RWPE2 (cell line): Measurements from ENCODE around the gene RAB19.

Source experiments
- ATAC-seq: fragments of 200-7000 bp; cut with Tn5 transposase; 3 replicates; pipeline ENCODE4 v1.9.1; 2021; ENCODE audit warnings: low read depth
- DNase-seq: peaks from one replicate; pipeline ENCODE4 v3.0.0-alpha.2; 2020; ENCODE audit warnings: low spot score
- H3K27ac ChIP-seq: fragments of 450-650 bp; 2 replicates; pipeline ENCODE4 v1.5.1; 2017; ENCODE audit warnings: mild to moderate bottlenecking; ENCODE audit not compliant: poor library complexity, severe bottlenecking
- H3K27me3 ChIP-seq: fragments of 250-450 bp; sonication (Bioruptor Pico); 2 replicates; pipeline ENCODE4 v1.5.1; 2021; ENCODE audit warnings: mild to moderate bottlenecking, moderate library complexity; ENCODE audit not compliant: insufficient read depth, poor library complexity, severe bottlenecking
- H3K36me3 ChIP-seq: fragments of 250-450 bp; sonication (Bioruptor Pico); 2 replicates; pipeline ENCODE4 v1.5.1; 2020; ENCODE audit warnings: low read depth, mild to moderate bottlenecking, moderate library complexity
- H3K4me1 ChIP-seq: fragments of 250-450 bp; sonication (Bioruptor Pico); 2 replicates; pipeline ENCODE4 v1.5.1; 2021; ENCODE audit warnings: mild to moderate bottlenecking, moderate library complexity; ENCODE audit not compliant: insufficient read depth, poor library complexity, severe bottlenecking
- H3K4me3 ChIP-seq: fragments of 250-450 bp; sonication (Bioruptor Pico); 2 replicates; pipeline ENCODE4 v1.5.1; 2021; ENCODE audit warnings: mild to moderate bottlenecking, moderate library complexity; ENCODE audit not compliant: severe bottlenecking
- H3K9me3 ChIP-seq: fragments of 250-450 bp; sonication (Bioruptor Pico); 2 replicates; pipeline ENCODE4 v1.5.1; 2021; ENCODE audit warnings: mild to moderate bottlenecking, moderate library complexity; ENCODE audit not compliant: severe bottlenecking
- CTCF ChIP-seq: fragments of 450-650 bp; IDR thresholded peaks from one replicate; pipeline ENCODE4 v1.5.1; 2017; ENCODE audit warnings: mild to moderate bottlenecking, moderate library complexity; ENCODE audit not compliant: poor library complexity, severe bottlenecking

The RAB19 gene

GRCh38 chr7:140390466-140391190 is 13.2 kb upstream of the RAB19 start:
- peaks cover 5% of the 10 kb centered on the region; the same call in 1 of the 2 replicates for H3K36me3 ChIP-seq
- ATAC-seq: no peak
- no peaks in the 10 kb centered on the region for H3K4me1 ChIP-seq
- no peak for DNase-seq
- H3K27ac ChIP-seq: no peak overlapping the region
- TF ChIP-seq CTCF: no peak
- H3K4me3 ChIP-seq: no peak overlapping the region
- no peaks in the 10 kb centered on the region for H3K27me3 ChIP-seq
- no peaks in the 10 kb centered on the region for H3K9me3 ChIP-seq

- TF ChIP-seq CTCF: no peak
- Histone ChIP-seq H3K27ac (no peak overlapping the region), H3K4me3 (no peak overlapping the region), H3K36me3 (peaks cover 2% of the 10 kb centered on the region; the same call in 1 of the 2 replicates), H3K27me3 (no peaks in the 10 kb centered on the region), H3K4me1 (peaks cover 6% of the 10 kb centered on the region), H3K9me3 (no peaks in the 10 kb centered on the region)
- ATAC-seq: no peak
- no peak for DNase-seq
Measured at GRCh38 chr7:140391634-140392033, 12.2 kb upstream of the RAB19 start.

- DNase-seq: no peak
- Histone ChIP-seq H3K27me3 (no peaks in the 10 kb centered on the region), H3K4me1 (peaks cover 10% of the 10 kb centered on the region), H3K27ac (no peak overlapping the region), H3K9me3 (no peaks in the 10 kb centered on the region), H3K36me3 (no peaks in the 10 kb centered on the region), H3K4me3 (no peak overlapping the region)
- no peak for TF ChIP-seq CTCF
- no peak for ATAC-seq
Measured at GRCh38 chr7:140393756-140394306, 10.0 kb upstream of the RAB19 start.

GRCh38 chr7:140397784-140398750 is 5.8 kb upstream of the RAB19 start, which contains the start of gene SLC37A3:
Gene SLC37A3, minus strand, starts transcription at chr7:140398530. Its CDS starts 16,004 bp downstream, at chr7:140382526.
- Histone ChIP-seq H3K27me3 (no peaks in the 10 kb centered on the region), H3K9me3 (no peaks in the 10 kb centered on the region), H3K4me1 (peaks cover 10% of the 10 kb centered on the region), H3K36me3 (no peaks in the 10 kb centered on the region), H3K27ac (peak within 1 kb of the TSS; percentile 37), H3K4me3 (peak within 1 kb of the TSS; percentile 74)
- TF ChIP-seq CTCF: no peak
- DNase-seq: peak; percentile 88
- peak; percentile 95 for ATAC-seq
